NCI-H2227 (cell line): ENCODE measurements around the gene ARHGAP27.

Experiments used
- DNase-seq: peaks from one replicate; lab custom pipeline; 2025; ENCODE audit not compliant: unreplicated experiment; lab: John Stamatoyannopoulos, UW

The ARHGAP27 gene

GRCh38 chr17:45431531-45432404, 902 bp downstream of the ARHGAP27 start:
- DNase-seq = peak; percentile 87

- no peak for DNase-seq
Measured at GRCh38 chr17:45430738-45431530, 1.7 kb downstream of the ARHGAP27 start.

- DNase-seq = no peak
Measured at GRCh38 chr17:45430006-45430737, 2.5 kb downstream of the ARHGAP27 start.

- DNase-seq = no peak
Measured at GRCh38 chr17:45429339-45430005, 3.2 kb downstream of the ARHGAP27 start.

- no peak for DNase-seq
Measured at GRCh38 chr17:45428931-45429338, 3.7 kb downstream of the ARHGAP27 start.

- DNase-seq = peak; percentile 83
Measured at GRCh38 chr17:45428050-45428617, 4.5 kb downstream of the ARHGAP27 start.

- no peak for DNase-seq
Measured at GRCh38 chr17:45427181-45427835, 5.4 kb downstream of the ARHGAP27 start.

- DNase-seq = no peak
Measured at GRCh38 chr17:45426561-45426960, 6.1 kb downstream of the ARHGAP27 start.

- DNase-seq = no peak
Measured at GRCh38 chr17:45425984-45426413, 6.7 kb downstream of the ARHGAP27 start.

- DNase-seq = peak; percentile 81
Measured at GRCh38 chr17:45425125-45425983, 7.3 kb downstream of the ARHGAP27 start.

- no peak for DNase-seq
Measured at GRCh38 chr17:45424769-45425124, 7.9 kb downstream of the ARHGAP27 start.

GRCh38 chr17:45423975-45424335, 8.7 kb downstream of the ARHGAP27 start:
- no peak for DNase-seq

- no peak for DNase-seq
Measured at GRCh38 chr17:45423304-45423974, 9.2 kb downstream of the ARHGAP27 start.

GRCh38 chr17:45414990-45415881, 17.4 kb downstream of the ARHGAP27 start:
- no peak for DNase-seq

GRCh38 chr17:45413498-45413923, 19.2 kb downstream of the ARHGAP27 start:
- DNase-seq = no peak

- no peak for DNase-seq
Measured at GRCh38 chr17:45411348-45412105, 21.1 kb downstream of the ARHGAP27 start.
